SK-N-SH (cell line): ENCODE measurements around the gene SNX27. TPM values are rescaled to one million over a fixed set of nuclear protein-coding genes. Genes with fewer than 3 reads are reported as not detected.

Experiments used
- CTCF ChIA-PET: fragments of 300-600, 350-600 bp; formaldehyde crosslinking; extraction: SDS; loops from one replicate; lab custom pipeline; 2021; lab: Yijun Ruan, JAX
- POLR2A ChIA-PET: fragments of 350-600 bp; sonication (Branson Sonifier 250); formaldehyde crosslinking; extraction: SDS; loops from one replicate; lab custom pipeline; 2020; ENCODE audit warnings: antibody characterized with exemption, inconsistent platforms; lab: Yijun Ruan, JAX
- DNase-seq: peaks from one replicate; pipeline ENCODE4 v3.0.0; 2012
- H2AFZ ChIP-seq: fragments of 200-600 bp; sonication (generic); 2 replicates; pipeline ENCODE4 v1.8.1; 2016; ENCODE audit warnings: antibody characterized with exemption, mild to moderate bottlenecking, low read depth
- H3F3A ChIP-seq: fragments of 200-600 bp; sonication (generic); replicated peaks from 2 replicates; pipeline ENCODE3; 2016; ENCODE audit warnings: antibody characterized with exemption, mild to moderate bottlenecking; ENCODE audit not compliant: insufficient read depth
- H3K27ac ChIP-seq, 2 experiments: fragments of 200-500 bp in 1 of 2; fragments of 200-600 bp in 1 of 2; sonication (Bioruptor generic) in 1 of 2; sonication (generic), shearing (Covaris generic) in 1 of 2; 2 replicates each; pipeline versions ENCODE4 v1.5.1 to v1.6.1; 2014 to 2016; ENCODE audit warnings: low read depth in 2 of 2, inconsistent platforms in 1 of 2, low read length in 1 of 2, mild to moderate bottlenecking in 1 of 2, mixed read lengths in 1 of 2
- H3K27me3 ChIP-seq: fragments of 200-600 bp; sonication (generic), shearing (Covaris generic); 2 replicates; pipeline ENCODE4 v1.6.1; 2016; ENCODE audit warnings: mixed run types; ENCODE audit not compliant: insufficient read depth
- H3K36me3 ChIP-seq, 2 experiments: fragments of 200-500 bp in 1 of 2; fragments of 200-600 bp in 1 of 2; sonication (Bioruptor generic) in 1 of 2; sonication (generic) in 1 of 2; replicated peaks in 1 of 2; 2 replicates each; pipeline versions ENCODE3 to v1.5.1; 2014 to 2016; ENCODE audit warnings: low read length in 1 of 2, mild to moderate bottlenecking in 1 of 2; ENCODE audit not compliant: insufficient read depth in 2 of 2, control insufficient read depth in 1 of 2
- H3K4me1 ChIP-seq, 2 experiments: fragments of 200-500 bp in 1 of 2; fragments of 200-600 bp in 1 of 2; sonication (Bioruptor generic) in 1 of 2; sonication (generic), shearing (Covaris generic) in 1 of 2; 2 replicates each; pipeline versions ENCODE4 v1.5.1 to v1.6.1; 2014 to 2016; ENCODE audit warnings: low read depth in 1 of 2, low read length in 1 of 2, mixed run types in 1 of 2; ENCODE audit not compliant: insufficient read depth in 2 of 2, control insufficient read depth in 1 of 2
- H3K4me2 ChIP-seq: fragments of 200-600 bp; sonication (generic), shearing (Covaris generic); 2 replicates; pipeline ENCODE4 v1.6.1; 2017; ENCODE audit warnings: mixed run types
- H3K4me3 ChIP-seq, 2 experiments: fragments of 200-500 bp in 1 of 2; fragments of 200-600 bp in 1 of 2; sonication (Bioruptor generic) in 1 of 2; sonication (generic), shearing (Covaris generic) in 1 of 2; 2 replicates each; pipeline versions ENCODE4 v1.5.1 to v1.8.1; 2014 to 2016; ENCODE audit warnings: low read depth in 2 of 2, inconsistent platforms in 1 of 2, low read length in 1 of 2, mild to moderate bottlenecking in 1 of 2, mixed read lengths in 1 of 2, moderate library complexity in 1 of 2
- H3K79me2 ChIP-seq: fragments of 200-600 bp; sonication (generic); 2 replicates; pipeline ENCODE4 v1.8.1; 2017; ENCODE audit warnings: mild to moderate bottlenecking; ENCODE audit not compliant: insufficient read depth
- H3K9ac ChIP-seq: fragments of 200-600 bp; sonication (generic); 2 replicates; pipeline ENCODE4 v1.6.1; 2017; ENCODE audit warnings: mixed run types
- H3K9me2 ChIP-seq: fragments of 200-600 bp; sonication (generic); 2 replicates; pipeline ENCODE4 v1.6.1; 2017; ENCODE audit warnings: mixed run types
- H3K9me3 ChIP-seq: fragments of 200-600 bp; sonication (generic); 2 replicates; pipeline ENCODE4 v1.6.1; 2017; ENCODE audit warnings: mixed run types, mild to moderate bottlenecking, moderate library complexity
- H4K20me1 ChIP-seq: fragments of 200-600 bp; sonication (generic); 2 replicates; pipeline ENCODE4 v1.6.1; 2017; ENCODE audit warnings: mild to moderate bottlenecking, mixed run types; ENCODE audit not compliant: insufficient read depth
- EP300 ChIP-seq, 2 experiments: IDR thresholded peaks; 2 replicates each; pipeline versions ENCODE4 v1.4.0 to v1.6.1; 2012; ENCODE audit warnings: borderline replicate concordance in 1 of 2, low read depth in 1 of 2, low read length in 1 of 2
- FOSL2 ChIP-seq: IDR thresholded peaks from 2 replicates; pipeline ENCODE4 v1.4.0; 2012; ENCODE audit warnings: low read depth, mild to moderate bottlenecking, moderate library complexity, borderline replicate concordance
- GATA2 ChIP-seq: sonication (generic); formaldehyde crosslinking; IDR thresholded peaks from 2 replicates; pipeline ENCODE4 v1.5.0; 2020; ENCODE audit warnings: mild to moderate bottlenecking, missing genetic modification reagents
- MEF2A ChIP-seq: IDR thresholded peaks from 2 replicates; pipeline ENCODE4 v1.4.0; 2012; ENCODE audit warnings: low read depth, borderline replicate concordance
- RAD21 ChIP-seq: IDR thresholded peaks from 2 replicates; pipeline ENCODE4 v1.6.1; 2012; ENCODE audit warnings: mild to moderate bottlenecking, low read length
- RFX5 ChIP-seq: IDR thresholded peaks from 2 replicates; pipeline ENCODE4 v1.6.1; 2012; ENCODE audit warnings: mild to moderate bottlenecking, improper control_type of control experiment, low read length
- RXRA ChIP-seq: IDR thresholded peaks from 2 replicates; pipeline ENCODE4 v1.4.0; 2012; ENCODE audit warnings: low read depth, mild to moderate bottlenecking, borderline replicate concordance
- SMC3 ChIP-seq: IDR thresholded peaks from 2 replicates; pipeline ENCODE4 v1.6.1; 2012; ENCODE audit warnings: low read depth, low read length, improper control_type of control experiment
- TCF12 ChIP-seq: IDR thresholded peaks from 2 replicates; pipeline ENCODE4 v1.4.0; 2012
- TEAD4 ChIP-seq: IDR thresholded peaks from 2 replicates; pipeline ENCODE4 v1.4.0; 2012; ENCODE audit warnings: mild to moderate bottlenecking, borderline replicate concordance; ENCODE audit not compliant: insufficient read depth
- YY1 ChIP-seq: IDR thresholded peaks from 2 replicates; pipeline ENCODE4 v1.4.0; 2012; ENCODE audit warnings: low read depth, mild to moderate bottlenecking
- WGBS: methylation state at CpG from one replicate; pipeline ENCODE4 v1.1.6; 2017; ENCODE audit warnings: low lambda C conversion rate; 5-methylcytosine and 5-hydroxymethylcytosine counted together
- polyA plus RNA-seq, 3 experiments: library from polyadenylated mRNA; depleted of rRNA; stranded (reverse); fragments of >200 nt; gene quantifications; 2 replicates each; pipeline ENCODE4 v1.2.3, GENCODE V29; 2012
- TF ChIP-seq, protein P1 (sequence below): fragments of 150-350 bp; IDR thresholded peaks from 2 replicates; pipeline ENCODE4 v1.6.1; 2017; ENCODE audit warnings: antibody characterized with exemption, low read length, low read depth, borderline replicate concordance
- TF ChIP-seq, protein P2 (sequence below): IDR thresholded peaks from 2 replicates; pipeline ENCODE4 v1.6.1; 2012; ENCODE audit warnings: mild to moderate bottlenecking, low read depth, low read length, moderate library complexity
- TF ChIP-seq, protein P3 (sequence below): fragments of 200-600 bp; sonication (generic); IDR thresholded peaks from 2 replicates; pipeline ENCODE4 v1.6.1; 2017; ENCODE audit warnings: antibody characterized with exemption, mild to moderate bottlenecking, moderate library complexity
- TF ChIP-seq, protein P4 (sequence below): IDR thresholded peaks from 2 replicates; pipeline ENCODE4 v1.4.0; 2012; ENCODE audit warnings: low read depth, borderline replicate concordance
- TF ChIP-seq, protein P5 (sequence below): fragments of 150-350 bp; IDR thresholded peaks from 2 replicates; pipeline ENCODE4 v1.6.1; 2016; ENCODE audit warnings: mild to moderate bottlenecking, low read depth, low read length
- TF ChIP-seq, protein P6 (sequence below): IDR thresholded peaks from 2 replicates; pipeline ENCODE4; 2012

SNX27 gene
- polyA plus RNA-seq, 1 of the 3 experiments (the other 2 are of a cell fraction), result 10.8 TPM

DNA sequence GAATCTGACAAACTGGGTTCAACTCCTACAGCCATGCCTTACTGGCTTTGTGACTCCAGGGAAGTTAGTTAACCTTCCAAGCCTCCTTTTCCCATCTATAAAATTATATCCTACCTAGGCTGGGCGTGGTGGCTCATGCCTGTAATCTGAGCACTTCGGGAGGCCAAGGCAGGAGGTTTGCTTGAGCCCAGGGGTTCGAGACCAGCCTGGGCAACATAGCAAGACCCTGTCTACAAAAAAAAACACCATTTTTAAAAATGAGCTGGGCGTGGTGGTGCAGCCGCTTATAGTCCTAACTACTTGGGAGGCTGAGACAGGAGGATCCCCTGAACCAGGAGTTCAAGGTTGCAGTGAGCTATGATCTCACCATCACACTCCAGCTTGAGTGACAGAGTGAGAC lies 89.7 kb downstream of the SNX27 start:
- Histone ChIP-seq H3K4me2 (no peak overlapping the region), H3K27me3 (no peaks in the 10 kb centered on the region), H3K9me2 (no peaks in the 10 kb centered on the region), H3K4me1 (no peaks in the 10 kb centered on the region), H4K20me1 (no peaks in the 10 kb centered on the region), H3K9ac (no peak overlapping the region), H3K36me3 (peaks cover 11 to 41% of the 10 kb centered on the region in 2 experiments), H2AFZ (no peak overlapping the region), H3K4me3 (no peak overlapping the region), H3K27ac (no peak overlapping the region), H3K9me3 (no peaks in the 10 kb centered on the region), H3K79me2 (no peaks in the 10 kb centered on the region)
- DNase-seq, result no peak
- POLR2A ChIA-PET, result no interaction called here
- no peak for TF ChIP-seq EP300 (IDR thresholded peaks at IDR 0.05; ENCODE audit: borderline replicate concordance in 1 of 2, low read depth in 1 of 2, low read length in 1 of 2)
- TF ChIP-seq MEF2A, result no peak
- no peak for TF ChIP-seq TEAD4
- TF ChIP-seq RAD21, result no peak
- TF ChIP-seq RXRA, result no peak
- TF ChIP-seq YY1, result no peak
- TF ChIP-seq RFX5, result no peak
- TF ChIP-seq, protein P1, sequence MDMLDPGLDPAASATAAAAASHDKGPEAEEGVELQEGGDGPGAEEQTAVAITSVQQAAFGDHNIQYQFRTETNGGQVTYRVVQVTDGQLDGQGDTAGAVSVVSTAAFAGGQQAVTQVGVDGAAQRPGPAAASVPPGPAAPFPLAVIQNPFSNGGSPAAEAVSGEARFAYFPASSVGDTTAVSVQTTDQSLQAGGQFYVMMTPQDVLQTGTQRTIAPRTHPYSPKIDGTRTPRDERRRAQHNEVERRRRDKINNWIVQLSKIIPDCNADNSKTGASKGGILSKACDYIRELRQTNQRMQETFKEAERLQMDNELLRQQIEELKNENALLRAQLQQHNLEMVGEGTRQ, result no peak
- TF ChIP-seq, protein P2, sequence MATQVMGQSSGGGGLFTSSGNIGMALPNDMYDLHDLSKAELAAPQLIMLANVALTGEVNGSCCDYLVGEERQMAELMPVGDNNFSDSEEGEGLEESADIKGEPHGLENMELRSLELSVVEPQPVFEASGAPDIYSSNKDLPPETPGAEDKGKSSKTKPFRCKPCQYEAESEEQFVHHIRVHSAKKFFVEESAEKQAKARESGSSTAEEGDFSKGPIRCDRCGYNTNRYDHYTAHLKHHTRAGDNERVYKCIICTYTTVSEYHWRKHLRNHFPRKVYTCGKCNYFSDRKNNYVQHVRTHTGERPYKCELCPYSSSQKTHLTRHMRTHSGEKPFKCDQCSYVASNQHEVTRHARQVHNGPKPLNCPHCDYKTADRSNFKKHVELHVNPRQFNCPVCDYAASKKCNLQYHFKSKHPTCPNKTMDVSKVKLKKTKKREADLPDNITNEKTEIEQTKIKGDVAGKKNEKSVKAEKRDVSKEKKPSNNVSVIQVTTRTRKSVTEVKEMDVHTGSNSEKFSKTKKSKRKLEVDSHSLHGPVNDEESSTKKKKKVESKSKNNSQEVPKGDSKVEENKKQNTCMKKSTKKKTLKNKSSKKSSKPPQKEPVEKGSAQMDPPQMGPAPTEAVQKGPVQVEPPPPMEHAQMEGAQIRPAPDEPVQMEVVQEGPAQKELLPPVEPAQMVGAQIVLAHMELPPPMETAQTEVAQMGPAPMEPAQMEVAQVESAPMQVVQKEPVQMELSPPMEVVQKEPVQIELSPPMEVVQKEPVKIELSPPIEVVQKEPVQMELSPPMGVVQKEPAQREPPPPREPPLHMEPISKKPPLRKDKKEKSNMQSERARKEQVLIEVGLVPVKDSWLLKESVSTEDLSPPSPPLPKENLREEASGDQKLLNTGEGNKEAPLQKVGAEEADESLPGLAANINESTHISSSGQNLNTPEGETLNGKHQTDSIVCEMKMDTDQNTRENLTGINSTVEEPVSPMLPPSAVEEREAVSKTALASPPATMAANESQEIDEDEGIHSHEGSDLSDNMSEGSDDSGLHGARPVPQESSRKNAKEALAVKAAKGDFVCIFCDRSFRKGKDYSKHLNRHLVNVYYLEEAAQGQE, result no peak
- TF ChIP-seq SMC3, result no peak
- TF ChIP-seq, all 33 proteins: peak for 0
- WGBS, result 95% methylated on average over 5 of the region's 5 CpGs
- CTCF ChIA-PET, result interaction anchor here (0.7 to 1.3 kb wide), 3 partner anchors 14 to 33 kb away, joined by 3 to 5 read pairs (median 3); no protein-coding TSS in a partner anchor
- H3F3A ChIP-seq, result no peaks in the 10 kb centered on the region

DNA sequence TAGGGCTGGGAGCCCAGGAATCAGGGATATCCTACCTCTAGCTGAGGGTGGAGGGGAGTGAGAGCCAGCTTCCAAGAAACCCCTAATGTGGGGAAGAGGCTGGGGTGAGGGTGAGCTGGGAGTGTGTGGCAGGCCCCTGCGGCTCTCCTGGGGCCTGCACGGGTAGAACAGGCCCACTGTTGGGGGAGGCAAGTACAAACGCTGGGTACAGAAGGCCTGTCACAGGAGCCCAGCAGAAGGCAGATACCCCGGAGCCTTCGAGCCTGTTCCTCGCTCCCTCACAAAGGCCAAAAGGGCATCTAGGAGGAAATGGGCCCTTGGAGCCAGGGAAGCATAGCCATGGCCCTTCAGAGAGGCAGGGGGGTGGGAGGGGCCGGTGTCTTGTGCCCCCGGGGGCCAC lies 91.1 kb downstream of the SNX27 start:
- POLR2A ChIA-PET, result no interaction called here
- CTCF ChIA-PET, result no interaction called here
- TF ChIP-seq, protein P3, sequence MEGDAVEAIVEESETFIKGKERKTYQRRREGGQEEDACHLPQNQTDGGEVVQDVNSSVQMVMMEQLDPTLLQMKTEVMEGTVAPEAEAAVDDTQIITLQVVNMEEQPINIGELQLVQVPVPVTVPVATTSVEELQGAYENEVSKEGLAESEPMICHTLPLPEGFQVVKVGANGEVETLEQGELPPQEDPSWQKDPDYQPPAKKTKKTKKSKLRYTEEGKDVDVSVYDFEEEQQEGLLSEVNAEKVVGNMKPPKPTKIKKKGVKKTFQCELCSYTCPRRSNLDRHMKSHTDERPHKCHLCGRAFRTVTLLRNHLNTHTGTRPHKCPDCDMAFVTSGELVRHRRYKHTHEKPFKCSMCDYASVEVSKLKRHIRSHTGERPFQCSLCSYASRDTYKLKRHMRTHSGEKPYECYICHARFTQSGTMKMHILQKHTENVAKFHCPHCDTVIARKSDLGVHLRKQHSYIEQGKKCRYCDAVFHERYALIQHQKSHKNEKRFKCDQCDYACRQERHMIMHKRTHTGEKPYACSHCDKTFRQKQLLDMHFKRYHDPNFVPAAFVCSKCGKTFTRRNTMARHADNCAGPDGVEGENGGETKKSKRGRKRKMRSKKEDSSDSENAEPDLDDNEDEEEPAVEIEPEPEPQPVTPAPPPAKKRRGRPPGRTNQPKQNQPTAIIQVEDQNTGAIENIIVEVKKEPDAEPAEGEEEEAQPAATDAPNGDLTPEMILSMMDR, result no peak
- TF ChIP-seq GATA2 (CRISPR knock-in tag) (no peak), FOSL2 (no peak), TCF12 (no peak), MEF2A (no peak)
- TF ChIP-seq, protein P4, sequence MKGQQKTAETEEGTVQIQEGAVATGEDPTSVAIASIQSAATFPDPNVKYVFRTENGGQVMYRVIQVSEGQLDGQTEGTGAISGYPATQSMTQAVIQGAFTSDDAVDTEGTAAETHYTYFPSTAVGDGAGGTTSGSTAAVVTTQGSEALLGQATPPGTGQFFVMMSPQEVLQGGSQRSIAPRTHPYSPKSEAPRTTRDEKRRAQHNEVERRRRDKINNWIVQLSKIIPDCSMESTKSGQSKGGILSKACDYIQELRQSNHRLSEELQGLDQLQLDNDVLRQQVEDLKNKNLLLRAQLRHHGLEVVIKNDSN, result no peak
- TF ChIP-seq, protein P5, sequence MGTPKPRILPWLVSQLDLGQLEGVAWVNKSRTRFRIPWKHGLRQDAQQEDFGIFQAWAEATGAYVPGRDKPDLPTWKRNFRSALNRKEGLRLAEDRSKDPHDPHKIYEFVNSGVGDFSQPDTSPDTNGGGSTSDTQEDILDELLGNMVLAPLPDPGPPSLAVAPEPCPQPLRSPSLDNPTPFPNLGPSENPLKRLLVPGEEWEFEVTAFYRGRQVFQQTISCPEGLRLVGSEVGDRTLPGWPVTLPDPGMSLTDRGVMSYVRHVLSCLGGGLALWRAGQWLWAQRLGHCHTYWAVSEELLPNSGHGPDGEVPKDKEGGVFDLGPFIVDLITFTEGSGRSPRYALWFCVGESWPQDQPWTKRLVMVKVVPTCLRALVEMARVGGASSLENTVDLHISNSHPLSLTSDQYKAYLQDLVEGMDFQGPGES, result no peak
- TF ChIP-seq, protein P6, sequence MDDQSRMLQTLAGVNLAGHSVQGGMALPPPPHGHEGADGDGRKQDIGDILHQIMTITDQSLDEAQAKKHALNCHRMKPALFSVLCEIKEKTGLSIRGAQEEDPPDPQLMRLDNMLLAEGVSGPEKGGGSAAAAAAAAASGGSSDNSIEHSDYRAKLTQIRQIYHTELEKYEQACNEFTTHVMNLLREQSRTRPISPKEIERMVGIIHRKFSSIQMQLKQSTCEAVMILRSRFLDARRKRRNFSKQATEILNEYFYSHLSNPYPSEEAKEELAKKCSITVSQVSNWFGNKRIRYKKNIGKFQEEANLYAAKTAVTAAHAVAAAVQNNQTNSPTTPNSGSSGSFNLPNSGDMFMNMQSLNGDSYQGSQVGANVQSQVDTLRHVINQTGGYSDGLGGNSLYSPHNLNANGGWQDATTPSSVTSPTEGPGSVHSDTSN, result no peak

More for the DNA sequence above, 91.1 kb downstream of the SNX27 start:
- Histone ChIP-seq H3K79me2 (no peaks in the 10 kb centered on the region), H3K4me2 (no peak overlapping the region), H3K36me3 (peaks cover 4 to 30% of the 10 kb centered on the region in 2 experiments), H3F3A (no peaks in the 10 kb centered on the region), H4K20me1 (no peaks in the 10 kb centered on the region), H3K4me3 (no peak overlapping the region), H3K9me3 (no peaks in the 10 kb centered on the region), H3K9me2 (no peaks in the 10 kb centered on the region), H3K4me1 (no peaks in the 10 kb centered on the region), H2AFZ (no peak overlapping the region), H3K27ac (no peak overlapping the region), H3K9ac (no peak overlapping the region), H3K27me3 (no peaks in the 10 kb centered on the region)
- no peak for DNase-seq
- WGBS, result 64% methylated on average over 5 of the region's 8 CpGs
